Stimulated activated CD4-positive, alpha-beta T cell treated with anti-CD3 and anti-CD28 coated beads, Interleukin-15, amount 100 ng/mL, for 48 hours (primary cell): Measurements from ENCODE around the gene POLQ.
A peak's percentile ranks its signal among the peaks of the same experiment; 100 is the strongest.
"Not testable (repeated sequence)": the region's sequence is repeated elsewhere in the genome, so short reads cannot be mapped to it uniquely, and the experiment has no call there.

Experiments
- DNase-seq, 2 donors: peaks; one replicate each; pipeline ENCODE4 v3.0.0-alpha.2; 2020; ENCODE audit warnings: low read depth in 2 of 2

The POLQ gene

GRCh38 chr3:121545574-121546455 is at the start of gene POLQ:
Gene POLQ (minus strand): TSS chr3:121545988. CDS start chr3:121545877, 111 bp downstream.
- peak; percentile 81 for DNase-seq

DNA sequence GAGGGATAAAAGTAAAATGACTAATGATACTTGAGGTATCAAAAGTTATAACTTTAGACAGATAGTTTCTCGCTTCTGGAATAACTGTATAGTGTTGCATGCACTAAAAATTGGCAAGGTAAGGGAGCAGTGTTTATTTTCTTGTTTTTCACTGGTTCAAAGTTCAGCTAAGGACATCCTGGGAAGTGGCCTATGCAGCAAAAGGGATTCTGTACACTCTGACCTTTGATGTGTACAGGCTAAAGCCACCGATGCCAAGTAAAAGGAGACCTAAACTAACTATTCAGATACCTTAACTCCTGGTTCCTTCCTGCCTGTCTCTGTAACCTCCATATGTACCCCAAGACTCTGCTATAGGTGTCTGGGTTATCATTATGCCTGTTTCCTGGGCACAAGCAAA is 49.1 kb upstream of the POLQ start:
- no peak for DNase-seq

GRCh38 chr3:121593806-121594205 is 48.0 kb upstream of the POLQ start:
- DNase-seq: not testable (repeated sequence)

DNA sequence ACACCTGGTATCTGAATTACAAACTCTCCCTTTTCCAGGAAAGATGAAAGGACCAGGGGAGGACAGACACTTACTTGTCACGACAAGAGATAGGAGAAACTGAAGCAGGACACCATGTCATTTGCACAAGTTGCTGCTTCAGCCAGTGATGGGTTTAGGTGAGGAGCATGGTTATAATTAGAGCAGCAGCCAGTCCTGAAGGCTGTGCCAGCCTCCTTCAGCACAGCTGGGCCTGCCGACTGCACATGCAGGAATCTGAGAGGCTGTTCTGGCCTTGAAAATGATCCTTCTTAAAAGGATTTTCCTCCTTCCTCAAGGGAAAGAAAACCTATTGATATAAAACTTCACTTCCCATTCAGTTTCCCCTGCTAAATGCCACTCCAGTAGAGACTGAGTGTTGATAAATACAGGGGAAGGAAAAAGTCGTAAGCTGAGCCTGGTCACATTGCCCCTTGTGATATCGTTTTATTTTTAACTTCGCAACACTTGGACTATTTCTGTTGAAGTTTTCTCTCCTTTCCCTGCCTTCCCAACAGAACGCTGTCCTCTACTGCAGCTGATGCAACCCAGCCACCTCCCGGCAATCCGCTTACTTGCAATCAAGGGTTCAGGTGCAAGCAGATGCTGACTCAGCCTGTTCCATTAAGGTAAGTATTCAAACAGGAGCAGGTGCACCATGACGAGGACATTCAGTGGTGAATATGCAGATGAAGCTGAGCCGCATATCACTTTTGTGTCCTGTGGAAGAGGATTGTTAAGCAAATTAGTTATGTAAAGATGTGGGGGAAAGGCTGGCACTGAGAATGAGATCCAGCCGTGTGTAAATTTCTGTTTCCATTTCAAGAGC is 47.3 kb upstream of the POLQ start, which contains the start of gene FBXO40:
FBXO40 (plus strand) TSS at position 524 of the 847 bp plus-strand sequence. CDS start 27,197 bp downstream, outside the sequence.
- no peak for DNase-seq

- no peak for DNase-seq
Measured at GRCh38 chr3:121584418-121584817, 38.6 kb upstream of the POLQ start.

DNA sequence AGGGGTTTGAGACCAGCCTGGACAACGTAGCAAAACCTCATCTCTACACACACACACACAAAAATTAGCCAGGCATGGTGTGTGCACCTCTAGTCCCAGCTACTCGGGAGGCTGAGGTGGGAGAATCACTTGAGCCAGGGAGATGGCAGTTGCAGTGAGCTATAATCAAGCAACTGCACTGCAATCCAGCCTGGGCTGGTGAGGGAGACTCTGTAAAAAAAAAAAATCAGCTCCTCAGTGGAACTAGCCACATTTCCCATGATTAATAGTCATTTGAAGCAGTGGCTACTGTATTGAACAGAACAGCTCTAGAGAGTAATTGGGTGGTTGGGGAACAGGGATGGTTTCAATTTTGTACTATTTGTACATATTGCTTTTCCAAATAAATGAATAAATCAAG is 35.9 kb upstream of the POLQ start:
- no peak for DNase-seq

GRCh38 chr3:121574449-121574848 is 28.7 kb upstream of the POLQ start:
- no peak for DNase-seq

GRCh38 chr3:121567649-121568048 is 21.9 kb upstream of the POLQ start, which contains the start of gene ARGFX:
Gene ARGFX (plus strand): TSS chr3:121567949. CDS start chr3:121570714, 2,765 bp downstream.
- DNase-seq: no peak

DNA sequence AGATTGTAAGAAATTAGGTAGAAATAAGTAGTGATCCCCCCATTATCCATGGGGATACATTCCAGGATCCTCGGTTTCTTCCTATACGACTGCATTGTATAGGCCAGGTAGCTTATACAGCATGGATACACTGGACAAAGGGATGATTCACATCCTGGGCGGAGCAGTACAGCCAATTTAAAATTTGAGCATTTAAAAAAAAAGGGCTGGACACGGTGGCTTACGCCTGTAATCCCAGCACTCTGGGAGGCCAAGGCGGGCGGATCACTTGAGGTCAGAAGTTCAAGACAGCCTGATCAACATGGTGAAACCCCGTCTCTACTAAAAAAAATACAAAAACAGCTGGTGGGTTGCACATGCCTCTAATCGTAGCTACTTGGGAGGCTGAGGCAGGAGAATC is 21.0 kb upstream of the POLQ start:
- no peak for DNase-seq

DNA sequence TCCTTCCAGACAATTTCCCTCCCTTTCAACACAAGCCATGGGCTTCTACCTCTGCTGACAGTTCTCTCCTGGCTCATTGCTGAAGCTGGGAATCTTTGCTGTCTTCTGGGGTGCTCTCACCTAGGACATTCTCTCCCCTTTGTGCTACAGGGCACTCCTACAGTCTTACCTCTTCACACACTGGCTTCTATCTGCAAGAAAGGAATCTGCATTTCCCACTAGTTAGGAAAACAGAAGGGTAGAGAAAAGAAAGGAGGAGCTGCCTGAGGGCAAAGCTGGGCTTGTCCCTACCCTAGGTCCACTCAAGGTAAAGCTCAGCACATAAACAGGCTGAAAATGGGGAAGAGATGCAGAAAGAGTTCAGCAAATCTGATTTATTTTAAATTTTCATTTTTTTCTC is 16.4 kb upstream of the POLQ start:
- DNase-seq: no peak

- DNase-seq: no peak
Measured at GRCh38 chr3:121557426-121557934, 11.7 kb upstream of the POLQ start.

GRCh38 chr3:121552797-121553196 is 7.0 kb upstream of the POLQ start:
- DNase-seq: no peak

- no peak for DNase-seq
Measured at GRCh38 chr3:121552379-121552778, 6.6 kb upstream of the POLQ start.

DNA sequence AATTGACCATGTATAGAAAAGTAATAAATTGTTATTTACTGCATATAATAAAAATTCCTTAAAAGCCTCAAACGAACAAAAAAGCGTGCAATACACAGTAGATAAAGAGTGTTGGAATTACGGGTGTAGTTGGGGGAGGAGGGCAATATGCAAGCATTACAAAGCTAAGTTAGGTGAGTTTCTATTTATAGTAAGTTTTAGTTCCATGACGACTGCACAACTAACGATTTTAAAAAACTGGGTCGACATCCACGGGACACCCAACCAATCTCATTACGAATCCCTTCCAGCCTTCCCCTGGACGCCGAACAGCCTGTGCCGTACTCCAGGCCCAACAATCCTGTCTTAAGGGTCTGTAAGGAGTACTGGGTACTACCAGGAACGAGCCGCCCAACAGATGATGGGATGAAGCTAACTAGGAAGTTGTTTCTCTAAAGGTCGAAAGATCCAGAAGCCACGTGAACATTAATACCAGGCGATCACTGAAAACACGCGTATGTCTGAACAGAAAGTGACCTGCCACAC is 677 bp downstream of the POLQ start:
- DNase-seq: no peak

GRCh38 chr3:121542924-121543323 is 2.9 kb downstream of the POLQ start:
- no peak for DNase-seq

DNA sequence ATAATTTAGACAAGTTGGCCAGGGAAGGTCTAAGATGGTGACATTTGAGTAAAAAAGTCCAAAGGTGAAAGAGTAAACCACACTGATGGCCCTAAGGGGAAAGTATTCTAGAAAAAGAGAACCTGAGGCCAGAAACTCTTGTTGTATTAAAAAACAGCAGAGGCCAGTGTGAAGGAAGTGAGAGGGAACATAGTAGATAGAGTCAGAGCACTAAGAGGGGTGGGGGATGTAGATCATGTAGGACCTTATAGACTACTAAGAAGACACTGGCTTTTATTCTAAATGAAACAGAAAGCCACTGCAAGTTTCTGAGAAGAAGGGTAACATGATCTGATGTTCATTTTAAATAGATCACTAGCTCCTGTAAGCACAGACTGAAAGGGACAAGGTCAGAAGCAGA is 14.5 kb downstream of the POLQ start:
- no peak for DNase-seq

DNA sequence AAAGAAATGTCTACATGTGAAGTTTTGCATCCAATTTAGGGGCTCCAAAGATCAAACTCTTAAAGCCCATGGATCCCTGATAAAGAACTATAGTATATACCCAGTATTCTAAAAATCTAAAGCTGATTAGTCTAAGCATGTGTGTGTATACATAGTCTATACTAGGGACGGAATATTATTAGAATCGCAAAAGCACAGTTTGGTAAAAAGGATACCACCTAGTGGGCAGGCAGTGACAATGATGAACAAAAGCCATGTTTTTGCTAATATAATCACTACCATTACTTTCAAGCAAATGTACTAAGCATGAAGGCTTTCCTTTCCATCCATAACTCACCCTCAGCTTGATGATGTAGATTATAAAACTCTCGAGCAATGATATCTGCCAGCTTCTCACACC is 16.5 kb downstream of the POLQ start:
- DNase-seq: no peak

- DNase-seq: no peak
Measured at GRCh38 chr3:121520510-121520909, 25.3 kb downstream of the POLQ start.

DNA sequence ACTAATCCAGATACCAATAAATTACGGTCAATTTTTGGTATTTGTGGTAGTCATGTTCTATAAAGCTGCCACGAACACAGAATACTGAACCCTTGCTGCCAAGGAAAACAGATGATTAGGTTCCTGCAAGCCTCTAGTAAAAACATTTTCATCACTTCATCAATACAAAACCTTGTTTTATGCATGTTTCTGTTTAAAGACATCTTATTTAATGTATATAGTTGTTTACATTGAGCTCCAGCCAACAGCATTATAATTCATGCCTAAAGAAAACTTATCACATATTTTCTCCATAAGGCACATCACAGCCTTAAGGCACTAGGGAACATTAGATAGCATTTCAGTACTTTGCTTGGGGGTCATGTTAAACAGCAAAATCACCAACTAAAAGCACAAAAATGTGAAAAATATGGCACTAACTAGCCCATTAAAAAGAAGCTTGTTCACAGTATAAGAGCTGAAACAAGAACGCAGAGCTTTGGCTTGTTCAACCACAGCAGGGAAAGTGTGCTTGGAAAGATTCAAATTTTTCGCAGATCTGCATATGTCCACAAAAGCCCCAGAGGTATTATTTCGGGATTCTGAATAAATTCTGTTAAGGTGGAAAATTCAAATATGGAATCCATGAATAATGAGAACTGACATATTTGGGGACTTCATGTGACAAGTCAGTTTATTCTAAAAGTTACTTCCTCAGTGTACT is 27.7 kb downstream of the POLQ start:
- DNase-seq: no peak

DNA sequence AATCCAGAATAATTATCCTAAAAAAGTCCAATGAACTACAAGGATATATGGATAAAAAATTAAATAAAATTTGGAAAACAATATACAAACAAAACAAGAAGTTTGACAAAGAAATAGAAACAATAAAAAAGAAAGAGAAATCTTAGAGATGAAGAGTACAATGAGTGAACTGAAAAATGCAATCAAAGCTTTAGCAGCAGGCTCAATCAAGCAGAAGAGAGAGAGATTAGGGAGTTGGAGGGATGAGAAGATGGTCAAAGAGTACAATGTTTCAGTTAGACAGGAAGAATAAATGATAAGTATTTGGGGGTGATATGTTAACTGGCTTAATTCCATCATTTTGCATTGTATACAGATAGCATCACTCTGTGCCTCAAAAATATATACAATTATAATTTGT is 29.9 kb downstream of the POLQ start:
- no peak for DNase-seq

GRCh38 chr3:121515313-121515712 is 30.5 kb downstream of the POLQ start:
- no peak for DNase-seq
